SK-N-SH treated with all-trans-retinoic acid at 6 μM for 48 hours (cell line): ENCODE measurements around the gene PDZD2.

Experiments used
- ATAC-seq: fragments of 200-7000 bp; cut with Tn5 transposase; 3 replicates; pipeline ENCODE4 v1.9.1; 2020; ENCODE audit warnings: mild to moderate bottlenecking, moderate library complexity
- ARNTL ChIP-seq: fragments of 450-650 bp; formaldehyde crosslinking; IDR thresholded peaks from 2 replicates; pipeline ENCODE4 v1.5.0; 2020; ENCODE audit warnings: low read depth, mild to moderate bottlenecking, moderate library complexity, borderline replicate concordance
- BACH2 ChIP-seq: fragments of 250-450 bp; sonication (Bioruptor Pico); IDR thresholded peaks from 2 replicates; pipeline ENCODE4 v1.9.0; 2021; ENCODE audit warnings: mild to moderate bottlenecking, borderline replicate concordance
- CSDC2 ChIP-seq: fragments of 250-450 bp; sonication (Bioruptor Pico); IDR thresholded peaks from 2 replicates; pipeline ENCODE4 v1.5.0; 2020; ENCODE audit warnings: mild to moderate bottlenecking, moderate library complexity
- CSRNP3 ChIP-seq: fragments of 250-450 bp; sonication (Bioruptor Pico); IDR thresholded peaks from 2 replicates; pipeline ENCODE4 v1.5.1; 2021; ENCODE audit warnings: mild to moderate bottlenecking, moderate library complexity
- ESRRG ChIP-seq: fragments of 250-450 bp; sonication (Bioruptor Pico); IDR thresholded peaks from 2 replicates; pipeline ENCODE4 v1.6.1; 2021; ENCODE audit warnings: mild to moderate bottlenecking
- ISL1 ChIP-seq: fragments of 250-450 bp; sonication (Bioruptor Pico); IDR thresholded peaks from 2 replicates; pipeline ENCODE4 v2.1.2; 2022; ENCODE audit warnings: mild to moderate bottlenecking, moderate library complexity
- OSR1 ChIP-seq: fragments of 250-450 bp; sonication (Bioruptor Pico); IDR thresholded peaks from 2 replicates; pipeline ENCODE4 v1.8.0; 2022; ENCODE audit warnings: moderate library complexity, mild to moderate bottlenecking, inconsistent platforms
- POU6F1 ChIP-seq: fragments of 250-450 bp; sonication (Bioruptor Pico); IDR thresholded peaks from 2 replicates; pipeline ENCODE4 v1.8.0; 2021; ENCODE audit warnings: low read depth, mild to moderate bottlenecking, moderate library complexity, borderline replicate concordance
- PPARA ChIP-seq: fragments of 250-450 bp; sonication (Bioruptor Pico); IDR thresholded peaks from 2 replicates; pipeline ENCODE4 v1.5.0; 2020; ENCODE audit warnings: mild to moderate bottlenecking, borderline replicate concordance
- RARB ChIP-seq: fragments of 250-450 bp; sonication (Bioruptor Pico); IDR thresholded peaks from 2 replicates; pipeline ENCODE4 v1.8.0; 2021; ENCODE audit warnings: mild to moderate bottlenecking, moderate library complexity
- SNAI2 ChIP-seq: fragments of 250-450 bp; sonication (Bioruptor Pico); IDR thresholded peaks from 2 replicates; pipeline ENCODE4 v1.5.0; 2020; ENCODE audit warnings: mild to moderate bottlenecking, moderate library complexity
- TCF4 ChIP-seq: fragments of 250-450 bp; sonication (Bioruptor Pico); IDR thresholded peaks from 2 replicates; pipeline ENCODE4 v1.8.0; 2021; ENCODE audit warnings: mild to moderate bottlenecking, moderate library complexity, borderline replicate concordance
- TOX ChIP-seq: fragments of 250-450 bp; sonication (Bioruptor Pico); IDR thresholded peaks from 2 replicates; pipeline ENCODE4 v1.8.0; 2021; ENCODE audit warnings: mild to moderate bottlenecking, moderate library complexity, borderline replicate concordance
- ZC3H10 ChIP-seq: fragments of 250-450 bp; sonication (Bioruptor Pico); IDR thresholded peaks from 2 replicates; pipeline ENCODE4 v1.5.1; 2021; ENCODE audit warnings: mild to moderate bottlenecking, moderate library complexity
- ZFP3 ChIP-seq: fragments of 250-450 bp; sonication (Bioruptor Pico); IDR thresholded peaks from 2 replicates; pipeline ENCODE4 v1.5.0; 2020; ENCODE audit warnings: mild to moderate bottlenecking, moderate library complexity
- ZFP30 ChIP-seq: fragments of 450-650 bp; formaldehyde crosslinking; IDR thresholded peaks from 2 replicates; pipeline ENCODE4 v1.5.0; 2022; ENCODE audit warnings: mild to moderate bottlenecking, moderate library complexity
- ZNF565 ChIP-seq: fragments of 450-650 bp; formaldehyde crosslinking; conservative IDR thresholded peaks from 2 replicates; pipeline ENCODE4 v1.5.0; 2020; ENCODE audit warnings: low read depth, mild to moderate bottlenecking, moderate library complexity
- ZNF70 ChIP-seq: fragments of 450-650 bp; formaldehyde crosslinking; IDR thresholded peaks from 2 replicates; pipeline ENCODE4 v1.5.0; 2020; ENCODE audit warnings: mild to moderate bottlenecking, moderate library complexity
- ZNF8 ChIP-seq: fragments of 450-650 bp; formaldehyde crosslinking; IDR thresholded peaks from 2 replicates; pipeline ENCODE4 v1.5.0; 2020; ENCODE audit warnings: mild to moderate bottlenecking, moderate library complexity
- TF ChIP-seq, protein P1 (sequence below): fragments of 250-450 bp; sonication (Bioruptor Pico); IDR thresholded peaks from 2 replicates; pipeline ENCODE4 v1.8.0; 2020; ENCODE audit warnings: mild to moderate bottlenecking, moderate library complexity, borderline replicate concordance
- TF ChIP-seq, protein P2 (sequence below): fragments of 250-450 bp; sonication (Bioruptor Pico); IDR thresholded peaks from 2 replicates; pipeline ENCODE4 v1.5.0; 2020; ENCODE audit warnings: mild to moderate bottlenecking, moderate library complexity

PDZD2 gene

DNA sequence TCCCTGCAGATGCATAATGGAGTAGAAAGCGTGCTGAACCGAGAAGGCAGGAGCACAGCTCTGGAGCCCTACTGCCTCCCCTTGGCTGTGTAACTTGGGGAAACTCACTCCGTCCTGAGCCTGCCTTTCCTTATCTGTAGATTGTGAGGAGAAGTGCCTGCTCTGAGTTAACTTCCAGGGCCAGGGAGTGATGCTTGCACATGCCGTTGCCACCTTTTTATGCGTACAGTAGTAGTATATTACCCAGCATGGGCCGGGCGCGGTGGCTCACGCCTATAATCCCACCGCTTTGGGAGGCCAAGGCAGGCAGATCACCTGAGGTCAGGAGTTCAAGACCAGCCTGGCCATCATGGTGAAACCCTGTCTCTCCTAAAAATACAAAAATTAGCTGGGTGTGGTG lies 87.1 kb downstream of the PDZD2 start (continued):
- TF ChIP-seq, protein P1, sequence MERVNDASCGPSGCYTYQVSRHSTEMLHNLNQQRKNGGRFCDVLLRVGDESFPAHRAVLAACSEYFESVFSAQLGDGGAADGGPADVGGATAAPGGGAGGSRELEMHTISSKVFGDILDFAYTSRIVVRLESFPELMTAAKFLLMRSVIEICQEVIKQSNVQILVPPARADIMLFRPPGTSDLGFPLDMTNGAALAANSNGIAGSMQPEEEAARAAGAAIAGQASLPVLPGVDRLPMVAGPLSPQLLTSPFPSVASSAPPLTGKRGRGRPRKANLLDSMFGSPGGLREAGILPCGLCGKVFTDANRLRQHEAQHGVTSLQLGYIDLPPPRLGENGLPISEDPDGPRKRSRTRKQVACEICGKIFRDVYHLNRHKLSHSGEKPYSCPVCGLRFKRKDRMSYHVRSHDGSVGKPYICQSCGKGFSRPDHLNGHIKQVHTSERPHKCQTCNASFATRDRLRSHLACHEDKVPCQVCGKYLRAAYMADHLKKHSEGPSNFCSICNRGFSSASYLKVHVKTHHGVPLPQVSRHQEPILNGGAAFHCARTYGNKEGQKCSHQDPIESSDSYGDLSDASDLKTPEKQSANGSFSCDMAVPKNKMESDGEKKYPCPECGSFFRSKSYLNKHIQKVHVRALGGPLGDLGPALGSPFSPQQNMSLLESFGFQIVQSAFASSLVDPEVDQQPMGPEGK (CRISPR knock-in tag) = no peak
- TF ChIP-seq RARB (CRISPR knock-in tag) (no peak), ZC3H10 (CRISPR knock-in tag) (no peak), ZNF8 (CRISPR knock-in tag) (no peak), ZFP30 (CRISPR knock-in tag) (no peak), TOX (CRISPR knock-in tag) (no peak), ESRRG (CRISPR knock-in tag) (no peak), PPARA (CRISPR knock-in tag) (no peak), ZFP3 (CRISPR knock-in tag) (no peak)

GRCh38 chr5:31726952-31727351 lies 88.0 kb downstream of the PDZD2 start:
- no peak for TF ChIP-seq TCF4 (CRISPR knock-in tag)
- no peak for TF ChIP-seq ISL1 (CRISPR knock-in tag)
- no peak for TF ChIP-seq ZNF70 (CRISPR knock-in tag)
- TF ChIP-seq CSDC2 = no peak
- TF ChIP-seq BACH2 (CRISPR knock-in tag) = no peak
- no peak for TF ChIP-seq PPARA (CRISPR knock-in tag)
- no peak for TF ChIP-seq ZFP30 (CRISPR knock-in tag)
- no peak for TF ChIP-seq ZNF565
- no peak for TF ChIP-seq OSR1
- no peak for TF ChIP-seq ARNTL (CRISPR knock-in tag)
- no peak for TF ChIP-seq RARB (CRISPR knock-in tag)
- TF ChIP-seq, protein P1 (CRISPR knock-in tag) = no peak
- no peak for TF ChIP-seq CSRNP3 (CRISPR knock-in tag)
- no peak for TF ChIP-seq POU6F1

GRCh38 chr5:31728039-31728438 lies 89.1 kb downstream of the PDZD2 start:
- no peak for ATAC-seq

More at GRCh38 chr5:31726952-31727351, 88.0 kb downstream of the PDZD2 start:
- ATAC-seq = no peak

More at GRCh38 chr5:31728039-31728438, 89.1 kb downstream of the PDZD2 start:
- TF ChIP-seq SNAI2 (CRISPR knock-in tag) (no peak), ZFP3 (CRISPR knock-in tag) (no peak), ESRRG (CRISPR knock-in tag) (no peak), ZNF565 (no peak), CSRNP3 (CRISPR knock-in tag) (no peak), ZFP30 (CRISPR knock-in tag) (no peak), ZC3H10 (CRISPR knock-in tag) (no peak)
- TF ChIP-seq, protein P2, sequence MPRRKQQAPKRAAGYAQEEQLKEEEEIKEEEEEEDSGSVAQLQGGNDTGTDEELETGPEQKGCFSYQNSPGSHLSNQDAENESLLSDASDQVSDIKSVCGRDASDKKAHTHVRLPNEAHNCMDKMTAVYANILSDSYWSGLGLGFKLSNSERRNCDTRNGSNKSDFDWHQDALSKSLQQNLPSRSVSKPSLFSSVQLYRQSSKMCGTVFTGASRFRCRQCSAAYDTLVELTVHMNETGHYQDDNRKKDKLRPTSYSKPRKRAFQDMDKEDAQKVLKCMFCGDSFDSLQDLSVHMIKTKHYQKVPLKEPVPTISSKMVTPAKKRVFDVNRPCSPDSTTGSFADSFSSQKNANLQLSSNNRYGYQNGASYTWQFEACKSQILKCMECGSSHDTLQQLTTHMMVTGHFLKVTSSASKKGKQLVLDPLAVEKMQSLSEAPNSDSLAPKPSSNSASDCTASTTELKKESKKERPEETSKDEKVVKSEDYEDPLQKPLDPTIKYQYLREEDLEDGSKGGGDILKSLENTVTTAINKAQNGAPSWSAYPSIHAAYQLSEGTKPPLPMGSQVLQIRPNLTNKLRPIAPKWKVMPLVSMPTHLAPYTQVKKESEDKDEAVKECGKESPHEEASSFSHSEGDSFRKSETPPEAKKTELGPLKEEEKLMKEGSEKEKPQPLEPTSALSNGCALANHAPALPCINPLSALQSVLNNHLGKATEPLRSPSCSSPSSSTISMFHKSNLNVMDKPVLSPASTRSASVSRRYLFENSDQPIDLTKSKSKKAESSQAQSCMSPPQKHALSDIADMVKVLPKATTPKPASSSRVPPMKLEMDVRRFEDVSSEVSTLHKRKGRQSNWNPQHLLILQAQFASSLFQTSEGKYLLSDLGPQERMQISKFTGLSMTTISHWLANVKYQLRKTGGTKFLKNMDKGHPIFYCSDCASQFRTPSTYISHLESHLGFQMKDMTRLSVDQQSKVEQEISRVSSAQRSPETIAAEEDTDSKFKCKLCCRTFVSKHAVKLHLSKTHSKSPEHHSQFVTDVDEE = no peak
- TF ChIP-seq, protein P1 (CRISPR knock-in tag) = no peak
